ENCODE results near the gene PTGDR2.

Gene PTGDR2

DNA sequence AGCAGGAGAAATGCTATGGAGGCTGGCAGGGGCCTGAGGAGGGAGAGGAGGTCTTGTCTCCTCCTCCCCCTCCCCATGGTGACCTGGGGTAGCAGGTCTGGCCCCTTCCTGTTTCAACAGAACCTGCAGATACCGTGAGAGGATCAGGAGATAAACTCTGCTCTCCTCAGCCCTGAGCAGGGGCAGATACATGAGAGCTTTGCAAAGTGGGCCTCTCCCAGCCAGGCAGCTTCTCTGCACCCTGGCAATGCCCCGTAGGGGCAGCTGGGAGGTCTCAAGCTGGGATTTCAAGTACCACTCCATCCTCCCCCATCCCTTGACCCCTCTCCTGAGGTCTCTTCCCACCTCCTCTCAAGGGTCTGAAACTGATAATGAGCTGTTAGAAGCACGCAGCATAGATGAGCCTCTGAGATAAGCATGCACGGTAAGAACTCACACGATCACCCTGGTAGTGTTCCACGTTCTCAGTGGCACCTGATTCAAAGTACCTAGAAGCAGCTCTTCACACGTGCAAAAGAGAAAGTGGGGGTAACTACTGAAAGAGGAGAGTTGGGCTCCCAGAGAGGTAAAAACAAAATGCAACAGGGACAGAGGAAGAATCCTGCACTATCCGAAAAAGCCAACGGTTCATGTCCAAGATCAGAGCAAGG, 18.8 kb downstream of the PTGDR2 start:
- Histone ChIP-seq H2BK15ac (ENCODE audit: low read length) (no peak overlapping the region), H3K9ac (ENCODE audit: low read depth, low read length, poor library complexity) (no peak overlapping the region), H2AK5ac (ENCODE audit: low read depth, low read length) (no peak overlapping the region), H4K8ac (ENCODE audit: low read depth, low read length) (no peak overlapping the region), H3K4me1 (ENCODE audit: control insufficient read depth in 2 of 2, insufficient read depth in 1 of 2, low read depth in 1 of 2, low read length in 2 of 2) (peaks cover 3 to 5% of the 10 kb centered on the region in 2 donors), H3K14ac (ENCODE audit: low read length) (no peak overlapping the region), H3K23ac (ENCODE audit: low read depth, low read length, poor library complexity) (no peak overlapping the region), H2BK12ac (ENCODE audit: low read length) (no peak overlapping the region), H3K79me1 (ENCODE audit: low read depth, low read length) (no peaks in the 10 kb centered on the region), H3K27me3 (ENCODE audit: control insufficient read depth in 3 of 3, insufficient read depth in 3 of 3, low read depth in 1 of 3, low read length in 3 of 3) (peaks cover 0 to 39% (median 2%) of the 10 kb centered on the region in 3 experiments), H2BK120ac (ENCODE audit: low read depth, low read length) (no peak overlapping the region), H3K27ac (replicated peaks; ENCODE audit: low read length) (no peak overlapping the region), H3K4me2 (ENCODE audit: insufficient read depth, low read length, poor library complexity, severe bottlenecking) (no peak overlapping the region), H2BK5ac (ENCODE audit: low read length) (no peak overlapping the region), H3K4me3 (ENCODE audit: low read length in 2 of 2) (no peak overlapping the region), H2AFZ (ENCODE audit: low read length) (no peak overlapping the region), H4K91ac (ENCODE audit: low read depth, low read length, poor library complexity) (no peak overlapping the region), H3K36me3 (replicated peaks in 1 of 2; ENCODE audit: control insufficient read depth in 2 of 2, insufficient read depth in 2 of 2, low read length in 2 of 2) (no peaks in the 10 kb centered on the region), H3K9me3 (replicated peaks in 1 of 2; ENCODE audit: control insufficient read depth in 2 of 2, insufficient read depth in 1 of 2, low read depth in 1 of 2, low read length in 2 of 2) (no peaks in the 10 kb centered on the region), H3K4ac (ENCODE audit: low read length) (no peak overlapping the region), H3K18ac (ENCODE audit: low read length) (no peak overlapping the region)
- DNase-seq (ENCODE audit: low spot score) = no peak
- WGBS, 2 donors (ENCODE audit: extremely low coverage in 2 of 2, insufficient read length in 2 of 2, insufficient replicate concordance in 1 of 2) = no CpG with 5 or more reads among the region's 9 CpGs

DNA sequence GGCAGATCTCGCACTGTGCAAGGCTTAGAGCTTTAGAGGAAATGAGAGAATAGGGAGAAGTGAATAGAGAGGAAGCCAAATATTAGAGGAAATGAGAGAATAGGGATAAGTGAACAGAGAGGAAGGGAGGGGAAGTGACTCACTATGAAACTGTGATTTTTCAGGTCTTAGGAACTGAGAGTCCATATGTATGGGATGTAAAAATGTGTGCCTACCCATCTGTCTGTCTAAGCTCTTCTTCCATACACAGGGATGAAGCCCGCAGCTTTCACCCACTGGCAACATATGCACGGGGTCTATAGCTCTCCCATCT, 20.3 kb downstream of the PTGDR2 start:
- H3K4me1 ChIP-seq (ENCODE audit: control insufficient read depth in 2 of 2, insufficient read depth in 1 of 2, low read depth in 1 of 2, low read length in 2 of 2) = no peaks in the 10 kb centered on the region
- H3K4me2 ChIP-seq (ENCODE audit: insufficient read depth, low read length, poor library complexity, severe bottlenecking) = no peak overlapping the region
- no peak overlapping the region for H3K4me3 ChIP-seq (ENCODE audit: low read length in 2 of 2)
- H3K27me3 ChIP-seq (ENCODE audit: control insufficient read depth in 3 of 3, insufficient read depth in 3 of 3, low read depth in 1 of 3, low read length in 3 of 3) = peaks cover 0 to 42% (median 2%) of the 10 kb centered on the region in 3 experiments
- H3K14ac ChIP-seq (ENCODE audit: low read length) = no peak overlapping the region
- DNase-seq (ENCODE audit: low spot score) = no peak
- H2AFZ ChIP-seq (ENCODE audit: low read length) = no peak overlapping the region
- WGBS, 2 donors (ENCODE audit: extremely low coverage in 2 of 2, insufficient read length in 2 of 2, insufficient replicate concordance in 1 of 2) = no CpG with 5 or more reads among the region's 3 CpGs
- H4K8ac ChIP-seq (ENCODE audit: low read depth, low read length) = no peak overlapping the region
- H2BK15ac ChIP-seq (ENCODE audit: low read length) = no peak overlapping the region
- H2AK5ac ChIP-seq (ENCODE audit: low read depth, low read length) = no peak overlapping the region
- H3K9ac ChIP-seq (ENCODE audit: low read depth, low read length, poor library complexity) = no peak overlapping the region
- H3K79me1 ChIP-seq (ENCODE audit: low read depth, low read length) = no peaks in the 10 kb centered on the region
- no peak overlapping the region for H2BK5ac ChIP-seq (ENCODE audit: low read length)
- H3K36me3 ChIP-seq (replicated peaks in 1 of 2; ENCODE audit: control insufficient read depth in 2 of 2, insufficient read depth in 2 of 2, low read length in 2 of 2) = no peaks in the 10 kb centered on the region
- H4K91ac ChIP-seq (ENCODE audit: low read depth, low read length, poor library complexity) = no peak overlapping the region
- no peak overlapping the region for H3K18ac ChIP-seq (ENCODE audit: low read length)
- no peak overlapping the region for H3K4ac ChIP-seq (ENCODE audit: low read length)
- H2BK120ac ChIP-seq (ENCODE audit: low read depth, low read length) = no peak overlapping the region
- no peak overlapping the region for H3K27ac ChIP-seq (replicated peaks; ENCODE audit: low read length)
- no peaks in the 10 kb centered on the region for H3K9me3 ChIP-seq (replicated peaks in 1 of 2; ENCODE audit: control insufficient read depth in 2 of 2, insufficient read depth in 1 of 2, low read depth in 1 of 2, low read length in 2 of 2)
- no peak overlapping the region for H2BK12ac ChIP-seq (ENCODE audit: low read length)
- no peak overlapping the region for H3K23ac ChIP-seq (ENCODE audit: low read depth, low read length, poor library complexity)

DNA sequence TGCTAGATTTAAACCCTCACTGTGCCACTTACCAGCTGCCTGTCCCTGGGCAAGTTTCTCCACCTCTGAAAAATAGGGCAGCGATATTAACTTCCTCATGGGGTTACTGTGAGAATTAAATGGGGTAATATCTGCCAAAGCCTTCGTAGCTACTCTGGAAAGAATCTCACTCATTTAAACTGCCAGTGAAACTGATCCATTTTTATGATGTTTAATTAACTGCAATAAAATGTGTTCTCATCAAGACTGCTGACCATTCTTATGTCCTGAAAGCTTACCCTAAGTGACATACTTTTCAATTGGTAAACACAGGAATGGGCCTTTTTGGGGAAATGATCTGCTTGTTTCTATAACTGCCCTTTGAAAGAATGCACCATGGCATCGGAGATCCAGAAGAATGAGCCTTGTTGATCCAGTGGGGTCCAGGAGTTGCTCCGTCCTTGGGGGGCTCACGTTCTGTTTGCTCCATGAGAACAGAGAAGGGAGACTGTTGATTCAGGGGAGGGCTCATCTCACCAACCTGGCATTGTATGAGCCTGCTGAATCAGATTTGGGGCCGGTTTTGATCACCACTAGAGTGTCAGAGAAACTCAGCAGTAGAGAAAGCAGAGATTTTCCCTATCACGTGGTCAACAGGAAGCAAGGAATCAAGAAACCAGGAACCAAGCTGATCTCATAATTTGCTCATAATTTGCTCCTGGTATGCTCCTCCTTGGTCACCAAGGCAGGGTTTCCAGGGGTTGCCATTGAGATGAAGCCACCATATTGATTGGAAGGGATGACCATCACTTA, 20.8 kb downstream of the PTGDR2 start:
- no peak overlapping the region for H2BK5ac ChIP-seq (ENCODE audit: low read length)
- H4K8ac ChIP-seq (ENCODE audit: low read depth, low read length) = no peak overlapping the region
- H2BK12ac ChIP-seq (ENCODE audit: low read length) = no peak overlapping the region
- no peak overlapping the region for H2AFZ ChIP-seq (ENCODE audit: low read length)
- no peak overlapping the region for H3K4me2 ChIP-seq (ENCODE audit: insufficient read depth, low read length, poor library complexity, severe bottlenecking)
- DNase-seq (ENCODE audit: low spot score) = no peak
- H3K23ac ChIP-seq (ENCODE audit: low read depth, low read length, poor library complexity) = no peak overlapping the region
- no peaks in the 10 kb centered on the region for H3K4me1 ChIP-seq (ENCODE audit: control insufficient read depth in 2 of 2, insufficient read depth in 1 of 2, low read depth in 1 of 2, low read length in 2 of 2)
- no peaks in the 10 kb centered on the region for H3K36me3 ChIP-seq (replicated peaks in 1 of 2; ENCODE audit: control insufficient read depth in 2 of 2, insufficient read depth in 2 of 2, low read length in 2 of 2)
- H3K14ac ChIP-seq (ENCODE audit: low read length) = no peak overlapping the region
- no peak overlapping the region for H2BK15ac ChIP-seq (ENCODE audit: low read length)
- H3K27me3 ChIP-seq (ENCODE audit: control insufficient read depth in 3 of 3, insufficient read depth in 3 of 3, low read depth in 1 of 3, low read length in 3 of 3) = peaks cover 0 to 42% (median 2%) of the 10 kb centered on the region in 3 experiments
- no peak overlapping the region for H3K4me3 ChIP-seq (ENCODE audit: low read length in 2 of 2)
- no peak overlapping the region for H3K18ac ChIP-seq (ENCODE audit: low read length)
- no peak overlapping the region for H3K4ac ChIP-seq (ENCODE audit: low read length)
- H3K79me1 ChIP-seq (ENCODE audit: low read depth, low read length) = no peaks in the 10 kb centered on the region
- no CpG with 5 or more reads among the region's 7 CpGs for WGBS, 2 donors (ENCODE audit: extremely low coverage in 2 of 2, insufficient read length in 2 of 2, insufficient replicate concordance in 1 of 2)
- no peak overlapping the region for H2AK5ac ChIP-seq (ENCODE audit: low read depth, low read length)
- no peak overlapping the region for H3K27ac ChIP-seq (replicated peaks; ENCODE audit: low read length)
- H2BK120ac ChIP-seq (ENCODE audit: low read depth, low read length) = no peak overlapping the region
- no peaks in the 10 kb centered on the region for H3K9me3 ChIP-seq (replicated peaks in 1 of 2; ENCODE audit: control insufficient read depth in 2 of 2, insufficient read depth in 1 of 2, low read depth in 1 of 2, low read length in 2 of 2)
- no peak overlapping the region for H3K9ac ChIP-seq (ENCODE audit: low read depth, low read length, poor library complexity)
- no peak overlapping the region for H4K91ac ChIP-seq (ENCODE audit: low read depth, low read length, poor library complexity)

DNA sequence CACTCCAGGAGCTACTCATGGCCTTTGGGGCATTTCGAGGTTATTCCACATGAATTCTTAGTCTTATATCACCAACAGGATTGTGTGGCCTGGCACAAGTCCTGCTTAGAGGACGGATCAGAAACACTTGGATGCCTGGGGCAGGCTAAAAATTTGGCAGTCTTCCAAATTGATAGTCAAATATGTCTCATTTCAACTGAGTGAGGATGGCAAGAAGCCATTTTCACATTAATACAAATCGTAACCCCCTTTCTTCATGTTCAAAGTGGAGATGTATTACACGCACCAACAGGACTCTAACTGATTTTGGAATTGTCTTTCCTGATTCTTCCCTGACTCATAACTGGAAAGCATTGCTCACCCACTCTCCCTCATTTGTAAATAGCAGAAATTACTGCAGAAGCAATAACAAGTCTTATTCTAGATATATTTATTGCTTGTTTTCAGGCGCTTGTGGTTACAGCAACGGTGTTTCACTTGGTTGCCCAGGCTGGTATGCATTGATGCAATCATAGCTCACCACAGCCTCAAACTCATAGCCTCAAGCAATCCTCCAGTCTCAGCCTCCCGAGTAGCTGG, 24.2 kb downstream of the PTGDR2 start:
- Histone ChIP-seq H2BK5ac (ENCODE audit: low read length) (no peak overlapping the region), H3K23ac (ENCODE audit: low read depth, low read length, poor library complexity) (no peak overlapping the region), H3K4me2 (ENCODE audit: insufficient read depth, low read length, poor library complexity, severe bottlenecking) (no peak overlapping the region), H3K9me3 (replicated peaks in 1 of 2; ENCODE audit: control insufficient read depth in 2 of 2, insufficient read depth in 1 of 2, low read depth in 1 of 2, low read length in 2 of 2) (no peaks in the 10 kb centered on the region), H4K91ac (ENCODE audit: low read depth, low read length, poor library complexity) (no peak overlapping the region), H4K8ac (ENCODE audit: low read depth, low read length) (no peak overlapping the region), H3K27me3 (ENCODE audit: control insufficient read depth in 3 of 3, insufficient read depth in 3 of 3, low read depth in 1 of 3, low read length in 3 of 3) (peaks cover 0 to 34% (median 2%) of the 10 kb centered on the region in 3 experiments), H3K14ac (ENCODE audit: low read length) (no peak overlapping the region), H2BK15ac (ENCODE audit: low read length) (no peak overlapping the region), H3K79me1 (ENCODE audit: low read depth, low read length) (no peaks in the 10 kb centered on the region), H3K4ac (ENCODE audit: low read length) (no peak overlapping the region), H3K4me3 (ENCODE audit: low read length in 2 of 2) (no peak overlapping the region), H3K9ac (ENCODE audit: low read depth, low read length, poor library complexity) (no peak overlapping the region), H2BK120ac (ENCODE audit: low read depth, low read length) (no peak overlapping the region), H3K27ac (replicated peaks; ENCODE audit: low read length) (no peak overlapping the region), H2AFZ (ENCODE audit: low read length) (no peak overlapping the region), H2BK12ac (ENCODE audit: low read length) (no peak overlapping the region), H3K4me1 (ENCODE audit: control insufficient read depth in 2 of 2, insufficient read depth in 1 of 2, low read depth in 1 of 2, low read length in 2 of 2) (no peaks in the 10 kb centered on the region), H2AK5ac (ENCODE audit: low read depth, low read length) (no peak overlapping the region), H3K18ac (ENCODE audit: low read length) (no peak overlapping the region), H3K36me3 (replicated peaks in 1 of 2; ENCODE audit: control insufficient read depth in 2 of 2, insufficient read depth in 2 of 2, low read length in 2 of 2) (no peaks in the 10 kb centered on the region)
- no peak for DNase-seq (ENCODE audit: low spot score)
- no CpG with 5 or more reads among the region's 7 CpGs for WGBS, 2 donors (ENCODE audit: extremely low coverage in 2 of 2, insufficient read length in 2 of 2, insufficient replicate concordance in 1 of 2)
